Ovary (tissue), 9 donors: ENCODE data around the gene MFSD2A. TPM values are rescaled to one million over a fixed set of nuclear protein-coding genes. Genes with fewer than 3 reads are reported as not detected.
"Not testable (repeated sequence)": the region's sequence is repeated elsewhere in the genome, so short reads cannot be mapped to it uniquely, and the experiment has no call there.

ENCODE experiments used
- DNase-seq, 5 donors: peaks; one replicate each; pipeline ENCODE4 v3.0.0-alpha.2; 2019 to 2020
- H3K27ac ChIP-seq, 2 donors: fragments of 200-600 bp; one replicate each; pipeline versions ENCODE4 v1.5.1 to v1.8.0; 2019 to 2022
- H3K27me3 ChIP-seq: fragments of 200-600 bp; one replicate; pipeline ENCODE4 v1.8.0; 2022
- H3K36me3 ChIP-seq: fragments of 200-600 bp; sonication (generic); one replicate; pipeline ENCODE4 v1.5.1; 2019
- H3K4me1 ChIP-seq: one replicate; pipeline ENCODE4 v1.8.1; 2013; ENCODE audit warnings: mild to moderate bottlenecking, moderate library complexity; ENCODE audit not compliant: insufficient read depth
- H3K4me3 ChIP-seq: fragments of 200-600 bp; sonication (generic); one replicate; pipeline ENCODE4 v1.5.1; 2017
- H3K9me3 ChIP-seq, 2 donors: fragments of 200-600 bp in 1 of 2; sonication (generic) in 1 of 2; one replicate each; pipeline versions ENCODE4 v1.5.1 to v1.8.1; 2013 to 2019; ENCODE audit warnings: mild to moderate bottlenecking in 1 of 2, moderate library complexity in 1 of 2
- CTCF ChIP-seq, 3 donors: fragments of 450-650 bp in 2 of 3; fragments of 200-600 bp in 1 of 3; IDR thresholded peaks; one replicate each; pipeline versions ENCODE4 v1.5.1 to v1.8.0; 2016 to 2022; ENCODE audit warnings: antibody characterized with exemption in 3 of 3, mild to moderate bottlenecking in 1 of 3
- EP300 ChIP-seq: sonication (generic); formaldehyde crosslinking; IDR thresholded peaks from one replicate; pipeline ENCODE4 v1.6.1; 2017; ENCODE audit warnings: antibody characterized with exemption
- POLR2A ChIP-seq: fragments of 450-650 bp; IDR thresholded peaks from one replicate; pipeline ENCODE4 v1.6.1; 2017; ENCODE audit warnings: antibody characterized with exemption, mild to moderate bottlenecking, moderate library complexity
- WGBS, 3 donors: extraction: QIAGEN DNeasy Blood & Tissue Kit in 1 of 3; methylation state at CpG; one replicate each; pipeline versions ENCODE4 v1.1.5 to v1.1.7; 2013 to 2017; 5-methylcytosine and 5-hydroxymethylcytosine counted together
- intact Hi-C, 4 donors: fragments of 100-400 bp; cut with DNase I; formaldehyde crosslinking; loops; one replicate each; pipeline versions ENCODE4 v1.11.0 to v1.15.1; 2022 to 2023
- polyA plus RNA-seq, 2 donors: library from polyadenylated mRNA; stranded (reverse); fragments of 200-250 nt in 1 of 2; fragments of 350-450 nt in 1 of 2; fragmentation: Illumina TruSeq in 1 of 2; extraction: RNeasy Lipid Tissue Mini Kit (QIAGEN cat#74804) in 1 of 2; gene quantifications; one replicate each; pipeline ENCODE4 v1.2.3, GENCODE V29; 2013 to 2014
- total RNA-seq, 7 donors: library from RNA; depleted of rRNA in 2 of 7; stranded (reverse); fragments of >200 nt in 2 of 7; fragmentation: NEBNext Ultra II Directional in 3 of 7; extraction: Animal tissue kit (Norgen Biotek cat#: 25700) in 3 of 7; gene quantifications; one replicate each; pipeline versions ENCODE4 v1.1.0 to v1.2.4, GENCODE V29; 2016 to 2023
- donor health status: DM: no; HTN: no; CAD: no; lungs with moderate emphysema.
- donor health status: DM: no; HTN: no; CAD: no.
- donor health status: Bipolar disorder and iron deficiency.
- donor health status: DM: yes; HTN: yes; CAD: no.
- donor health status: DM: no; HTN: no; CAD: no.
- donor health status: DM: yes; HTN: yes; CAD: no.

Gene MFSD2A
- total and polyA plus RNA-seq, 9 donors: 1.9 to 121 (median 3.6) TPM

GRCh38 chr1:39910263-39910662 is 44.7 kb upstream of the MFSD2A start:
- Histone ChIP-seq H3K36me3 (no peaks in the 10 kb centered on the region), H3K27me3 (no peaks in the 10 kb centered on the region), H3K9me3 (no peaks in the 10 kb centered on the region), H3K4me3 (no peak overlapping the region), H3K4me1 (no peaks in the 10 kb centered on the region), H3K27ac (no peak overlapping the region)
- TF ChIP-seq CTCF (IDR thresholded peaks at IDR 0.05): no peak
- no peak for TF ChIP-seq EP300
- no peak for TF ChIP-seq POLR2A
- DNase-seq: no peak
- intact Hi-C loops: no loop called here
- 97 to 100% (median 97%) methylated on average over 3 of the region's 3 CpGs for WGBS, 3 donors

GRCh38 chr1:39913136-39913535 is 41.8 kb upstream of the MFSD2A start:
- DNase-seq, intact Hi-C loops: not testable (repeated sequence)
- 91 to 98% methylated on average over 19 to 29 of the region's 30 CpGs; no CpG with 5 or more reads in 1 of the 3 donors for WGBS, 3 donors

GRCh38 chr1:39915499-39916129 is 39.3 kb upstream of the MFSD2A start:
- no peak overlapping the region for H3K4me3 ChIP-seq
- 73 to 81% (median 75%) methylated on average over 5 to 6 of the region's 6 CpGs for WGBS, 3 donors
- no peaks in the 10 kb centered on the region for H3K4me1 ChIP-seq
- H3K27me3 ChIP-seq: no peaks in the 10 kb centered on the region
- no peaks in the 10 kb centered on the region for H3K36me3 ChIP-seq
- no peak for TF ChIP-seq EP300
- TF ChIP-seq CTCF (IDR thresholded peaks at IDR 0.05): no peak
- no peak for TF ChIP-seq POLR2A
- H3K9me3 ChIP-seq: no peaks in the 10 kb centered on the region
- intact Hi-C loops: no loop called here
- no peak for DNase-seq
- H3K27ac ChIP-seq: no peak overlapping the region

More at GRCh38 chr1:39913136-39913535, 41.8 kb upstream of the MFSD2A start:
- not testable (repeated sequence) for H3K9me3 ChIP-seq, H3K4me3 ChIP-seq, H3K36me3 ChIP-seq, H3K27ac ChIP-seq, H3K27me3 ChIP-seq, H3K4me1 ChIP-seq

GRCh38 chr1:39917825-39918224 is 37.1 kb upstream of the MFSD2A start:
- no peak for TF ChIP-seq CTCF (IDR thresholded peaks at IDR 0.05)
- TF ChIP-seq POLR2A: no peak
- TF ChIP-seq EP300: no peak
- intact Hi-C loops: no loop called here
- H3K27ac ChIP-seq: no peak overlapping the region
- H3K4me1 ChIP-seq: no peaks in the 10 kb centered on the region
- H3K36me3 ChIP-seq: no peaks in the 10 kb centered on the region
- no peaks in the 10 kb centered on the region for H3K9me3 ChIP-seq
- H3K4me3 ChIP-seq: no peak overlapping the region
- DNase-seq: no peak
- 82 to 91% (median 90%) methylated on average over 2 of the region's 2 CpGs for WGBS, 3 donors
- H3K27me3 ChIP-seq: no peaks in the 10 kb centered on the region

- 26 to 31% (median 30%) methylated on average over 3 of the region's 3 CpGs for WGBS, 3 donors
- Histone ChIP-seq H3K4me1 (no peaks in the 10 kb centered on the region), H3K4me3 (no peak overlapping the region), H3K27ac (no peak overlapping the region), H3K9me3 (no peaks in the 10 kb centered on the region), H3K27me3 (no peaks in the 10 kb centered on the region), H3K36me3 (no peaks in the 10 kb centered on the region)
- TF ChIP-seq CTCF (IDR thresholded peaks at IDR 0.05): no peak
- no peak for TF ChIP-seq EP300
- TF ChIP-seq POLR2A: no peak
- intact Hi-C loops: no loop called here
- peak in 1 of 5 donors; percentile 35 for DNase-seq
These were observed 35.4 kb upstream of the MFSD2A start for GRCh38 chr1:39919545-39919944.
